Measurements from ENCODE around the gene EDC4. TPM values are rescaled to one million over a fixed set of nuclear protein-coding genes. Genes with fewer than 3 reads are reported as not detected.

EDC4 gene
- total RNA-seq, 1 donor from 2014 or later, result 43.8 TPM

- DNase-seq (ENCODE audit: low spot score), result no peak
- intact Hi-C loops (cut with DNase I), result loop anchor here (2.0 kb wide), 1 partner anchor 29 kb away; the partner anchor contains the start of gene THAP11
Measured at GRCh38 chr16:67872131-67872630, 671 bp upstream of the EDC4 start.

DNA sequence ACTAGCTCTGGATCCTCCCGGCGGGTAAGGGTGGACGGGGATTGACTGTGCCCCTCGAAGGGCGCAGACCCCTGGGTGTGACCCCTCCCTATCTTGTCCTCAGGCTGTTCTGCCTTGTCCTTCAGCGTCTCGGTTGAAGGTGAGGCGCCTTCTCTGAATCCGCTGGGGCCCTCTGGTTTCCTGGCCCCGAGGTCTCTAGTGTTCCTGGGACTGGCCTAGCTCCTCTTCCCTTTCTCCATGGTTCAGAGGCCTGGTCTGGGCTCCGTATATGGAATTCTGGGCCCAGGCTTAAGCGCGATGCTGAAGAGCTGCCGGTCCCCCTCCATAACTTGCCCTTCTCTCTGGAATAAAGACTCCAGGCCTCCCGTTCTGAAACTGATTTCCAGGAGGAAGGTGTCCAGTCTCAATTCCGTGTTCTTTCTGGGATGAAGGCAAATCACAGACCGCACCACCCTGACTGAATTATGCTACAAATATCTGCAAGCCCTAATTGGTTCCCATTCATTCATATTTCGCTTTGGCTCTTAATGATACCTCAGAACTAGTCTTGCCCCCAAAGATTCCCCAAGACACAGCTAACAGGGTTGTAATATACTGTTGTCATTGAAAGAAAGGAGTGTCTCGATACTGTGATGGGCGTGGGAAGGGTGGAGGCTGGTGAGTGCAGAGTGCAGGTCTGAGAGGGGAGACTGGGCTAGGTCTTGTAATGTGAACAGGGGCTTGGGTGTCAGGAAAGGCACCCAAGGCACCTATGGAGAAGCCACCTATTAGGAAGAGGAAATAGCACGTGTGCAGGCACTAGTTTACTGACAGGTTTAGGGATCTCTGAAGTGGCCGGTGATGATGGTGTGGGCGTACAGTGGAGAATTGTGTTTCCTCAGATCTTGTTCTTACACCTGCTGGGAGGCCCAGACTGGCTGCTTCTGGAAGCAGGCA is 851 bp downstream of the EDC4 start:
- intact Hi-C loops (cut with DNase I), result loop anchor here (2.0 kb wide), 1 partner anchor 31 kb away; the partner anchor contains the start of gene THAP11
- DNase-seq (ENCODE audit: low spot score), result no peak

DNA sequence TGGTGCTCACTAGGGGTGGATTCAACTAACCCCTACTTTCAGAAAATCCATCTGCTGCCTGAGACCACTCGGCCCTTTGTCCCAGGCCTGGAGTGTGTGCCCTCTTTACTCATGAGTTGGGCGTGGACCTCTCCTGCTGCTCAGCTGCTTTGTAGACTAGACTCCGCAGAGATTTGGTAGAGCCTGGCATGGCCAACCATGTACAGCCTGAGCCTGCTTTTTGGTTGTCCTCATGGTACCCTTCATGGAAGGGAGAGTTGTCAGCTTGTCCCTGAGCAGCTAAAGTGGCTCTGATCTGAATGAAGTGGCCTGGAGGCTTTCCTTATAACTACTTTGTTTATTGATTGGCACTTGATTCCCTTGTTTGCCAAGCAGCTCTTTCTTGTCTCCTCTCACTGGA is 1.5 kb downstream of the EDC4 start:
- intact Hi-C loops (cut with DNase I), result no loop called here
- DNase-seq (ENCODE audit: low spot score), result no peak

DNA sequence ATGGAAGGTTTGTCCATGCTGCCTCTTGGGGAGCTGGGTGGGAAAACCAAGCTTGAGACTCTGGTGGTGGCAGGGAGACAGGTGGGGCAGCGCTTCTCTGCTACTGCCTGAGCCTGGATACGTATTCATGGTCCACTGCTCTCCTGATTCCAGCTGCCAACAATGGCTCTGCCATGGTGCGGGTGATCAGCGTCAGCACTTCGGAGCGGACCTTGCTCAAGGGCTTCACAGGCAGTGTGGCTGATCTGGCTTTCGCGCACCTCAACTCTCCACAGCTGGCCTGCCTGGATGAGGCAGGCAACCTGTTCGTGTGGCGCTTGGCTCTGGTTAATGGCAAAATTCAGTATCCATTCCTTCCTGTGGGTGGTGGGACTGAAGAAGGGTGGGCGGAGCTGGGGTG is 4.2 kb downstream of the EDC4 start:
- DNase-seq (ENCODE audit: low spot score), result no peak
- intact Hi-C loops (cut with DNase I), result no loop called here

DNA sequence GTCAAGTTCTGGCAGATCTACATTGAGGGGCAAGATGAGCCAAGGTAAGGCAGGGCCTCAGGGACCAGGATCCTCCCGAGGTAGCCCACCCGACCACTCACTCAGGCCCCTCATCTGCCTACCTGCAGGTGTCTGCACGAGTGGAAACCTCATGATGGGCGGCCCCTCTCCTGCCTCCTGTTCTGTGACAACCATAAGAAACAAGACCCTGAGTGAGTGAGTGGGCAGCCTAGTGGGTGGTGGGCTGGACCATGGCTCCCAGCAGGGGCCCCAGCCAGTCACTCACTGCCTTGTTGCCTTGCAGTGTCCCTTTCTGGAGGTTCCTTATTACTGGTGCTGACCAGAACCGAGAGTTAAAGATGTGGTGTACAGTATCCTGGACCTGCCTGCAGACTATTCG is 5.4 kb downstream of the EDC4 start:
- no peak for DNase-seq (ENCODE audit: low spot score)
- intact Hi-C loops (cut with DNase I), result no loop called here

- intact Hi-C loops (cut with DNase I), result no loop called here
- DNase-seq (ENCODE audit: low spot score), result no peak
Measured at GRCh38 chr16:67878846-67879245, 6.0 kb downstream of the EDC4 start.

- no peak for DNase-seq (ENCODE audit: low spot score)
- intact Hi-C loops (cut with DNase I), result no loop called here
Measured at GRCh38 chr16:67879462-67879861, 6.6 kb downstream of the EDC4 start.

DNA sequence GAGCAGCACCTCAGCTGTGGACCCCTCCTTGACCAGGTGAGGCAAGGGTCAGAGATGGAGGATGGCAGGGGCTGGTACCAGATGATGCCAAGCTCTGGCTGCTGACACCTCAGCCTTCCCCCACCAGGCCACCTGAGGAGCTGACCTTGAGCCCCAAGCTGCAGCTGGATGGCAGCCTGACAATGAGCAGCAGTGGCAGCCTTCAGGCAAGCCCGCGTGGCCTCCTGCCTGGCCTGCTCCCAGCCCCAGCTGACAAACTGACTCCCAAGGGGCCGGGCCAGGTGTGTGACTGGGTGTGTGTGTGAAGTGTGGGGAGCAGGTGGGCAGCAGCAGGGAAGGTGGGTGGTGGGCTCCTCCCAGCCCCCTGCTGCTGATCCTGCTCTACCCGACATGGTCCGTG is 7.1 kb downstream of the EDC4 start:
- intact Hi-C loops (cut with DNase I), result loop anchor here (10.0 kb wide), 1 partner anchor 355 kb away; the partner anchor contains the start of gene ESRP2
- no peak for DNase-seq (ENCODE audit: low spot score)

- DNase-seq (ENCODE audit: low spot score), result no peak
- intact Hi-C loops (cut with DNase I), result loop anchor here (10.0 kb wide), 1 partner anchor 354 kb away; the partner anchor contains the start of gene ESRP2
Measured at GRCh38 chr16:67880584-67880983, 7.7 kb downstream of the EDC4 start.

DNA sequence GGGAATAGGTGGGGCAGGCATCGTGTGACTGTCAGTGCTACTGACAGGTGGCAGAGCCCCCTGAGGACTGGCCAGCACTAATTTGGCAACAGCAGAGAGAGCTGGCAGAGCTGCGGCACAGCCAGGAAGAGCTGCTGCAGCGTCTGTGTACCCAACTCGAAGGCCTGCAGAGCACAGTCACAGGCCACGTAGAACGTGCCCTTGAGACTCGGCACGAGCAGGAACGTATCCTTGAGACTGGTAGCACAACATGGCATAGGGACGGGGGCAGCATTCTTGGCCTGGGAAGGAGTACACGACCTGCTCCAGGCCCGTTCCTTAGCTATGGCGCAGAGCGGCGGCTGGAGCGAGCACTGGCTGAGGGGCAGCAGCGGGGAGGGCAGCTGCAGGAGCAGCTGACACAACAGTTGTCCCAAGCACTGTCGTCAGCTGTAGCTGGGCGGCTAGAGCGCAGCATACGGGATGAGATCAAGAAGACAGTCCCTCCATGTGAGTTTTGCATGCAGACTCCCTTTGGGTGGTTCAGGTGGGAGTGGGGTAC is 8.8 kb downstream of the EDC4 start:
- intact Hi-C loops (cut with DNase I), result loop anchor here (2.0 to 10.0 kb wide), 2 partner anchors 47 to 353 kb away; partner anchors contain the start of gene ESRP2
- peak; percentile 79 for DNase-seq (ENCODE audit: low spot score)

- DNase-seq (ENCODE audit: low spot score), result peak; percentile 86
- intact Hi-C loops (cut with DNase I), result loop anchor here (2.0 to 10.0 kb wide), 2 partner anchors 46 to 352 kb away; partner anchors contain the start of gene ESRP2
Measured at GRCh38 chr16:67882374-67883145, 9.7 kb downstream of the EDC4 start.

DNA sequence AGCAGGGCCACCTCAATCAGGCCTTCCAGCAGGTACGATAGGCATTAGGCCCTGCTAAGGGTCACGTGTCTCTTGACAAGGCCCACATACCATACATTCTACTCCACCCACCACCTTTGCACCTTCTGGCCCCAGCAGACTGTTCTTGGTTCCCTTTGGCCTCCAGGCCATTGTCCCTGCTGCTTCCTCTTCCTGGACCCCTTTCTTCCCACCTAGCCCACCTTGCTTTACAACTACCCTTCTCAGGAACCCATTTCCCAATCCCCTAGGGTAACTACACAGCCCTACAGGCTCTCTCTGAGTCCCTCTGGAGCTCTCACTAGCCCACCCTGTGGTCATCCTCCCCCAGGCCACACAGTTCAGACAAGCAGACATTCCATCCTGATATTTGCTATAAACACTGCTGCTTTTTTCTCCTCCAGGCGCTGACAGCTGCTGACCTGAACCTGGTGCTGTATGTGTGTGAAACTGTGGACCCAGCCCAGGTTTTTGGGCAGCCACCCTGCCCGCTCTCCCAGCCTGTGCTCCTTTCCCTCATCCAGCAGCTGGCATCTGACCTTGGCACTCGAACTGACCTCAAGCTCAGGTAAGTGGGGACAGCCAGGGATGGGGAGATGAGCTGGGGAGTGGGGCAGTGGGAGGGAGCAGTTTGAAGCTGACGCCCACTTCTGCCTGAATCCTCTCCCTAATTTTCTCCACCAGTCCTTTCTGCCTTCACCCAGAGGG is 10.5 kb downstream of the EDC4 start:
- intact Hi-C loops (cut with DNase I), result loop anchor here (2.0 to 10.0 kb wide), 2 partner anchors 45 to 351 kb away; partner anchors contain the start of gene ESRP2
- peak; percentile 80 for DNase-seq (ENCODE audit: low spot score)

GRCh38 chr16:67883872-67884261 is 11.0 kb downstream of the EDC4 start:
- intact Hi-C loops (cut with DNase I), result loop anchor here (2.0 to 10.0 kb wide), 2 partner anchors 45 to 351 kb away; partner anchors contain the start of gene ESRP2
- DNase-seq (ENCODE audit: low spot score), result no peak

- intact Hi-C loops (cut with DNase I), result loop anchor here (10.0 kb wide), 1 partner anchor 350 kb away; the partner anchor contains the start of gene ESRP2
- DNase-seq (ENCODE audit: low spot score), result peak; percentile 94
Measured at GRCh38 chr16:67884684-67885083, 11.8 kb downstream of the EDC4 start, which contains the start of gene NRN1L. NRN1L (plus strand) TSS chr16:67884885; CDS start chr16:67884904, 19 bp downstream.

DNA sequence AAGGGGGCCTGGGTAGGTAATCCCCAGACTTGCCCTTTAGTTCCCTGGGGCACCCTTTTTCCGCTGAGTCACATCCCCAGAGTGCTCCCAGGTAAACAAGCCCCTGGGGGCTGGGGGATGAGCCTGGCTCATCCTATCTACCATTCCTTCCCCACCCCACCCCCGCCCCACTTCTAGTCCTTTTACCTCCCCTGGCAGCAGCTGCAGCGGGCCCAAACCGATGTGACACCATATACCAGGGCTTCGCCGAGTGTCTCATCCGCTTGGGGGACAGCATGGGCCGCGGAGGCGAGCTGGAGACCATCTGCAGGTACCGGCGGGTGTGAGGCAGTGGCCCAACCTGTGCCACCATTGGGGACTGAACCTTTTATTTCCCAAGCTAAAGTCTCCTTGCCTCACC is 12.7 kb downstream of the EDC4 start:
- intact Hi-C loops (cut with DNase I), result loop anchor here (10.0 kb wide), 1 partner anchor 349 kb away; the partner anchor contains the start of gene ESRP2
- DNase-seq (ENCODE audit: low spot score), result no peak

DNA sequence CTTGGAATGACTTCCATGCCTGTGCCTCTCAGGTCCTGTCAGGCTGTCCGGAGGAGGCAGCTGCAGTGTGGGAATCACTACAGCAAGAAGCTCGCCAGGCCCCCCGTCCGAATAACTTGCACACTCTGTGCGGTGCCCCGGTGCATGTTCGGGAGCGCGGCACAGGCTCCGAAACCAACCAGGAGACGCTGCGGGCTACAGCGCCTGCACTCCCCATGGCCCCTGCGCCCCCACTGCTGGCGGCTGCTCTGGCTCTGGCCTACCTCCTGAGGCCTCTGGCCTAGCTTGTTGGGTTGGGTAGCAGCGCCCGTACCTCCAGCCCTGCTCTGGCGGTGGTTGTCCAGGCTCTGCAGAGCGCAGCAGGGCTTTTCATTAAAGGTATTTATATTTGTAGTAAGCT is 13.1 kb downstream of the EDC4 start:
- DNase-seq (ENCODE audit: low spot score), result no peak
- intact Hi-C loops (cut with DNase I), result loop anchor here (10.0 kb wide), 1 partner anchor 349 kb away; the partner anchor contains the start of gene ESRP2

GRCh38 chr16:67886387-67886786 is 13.5 kb downstream of the EDC4 start:
- no peak for DNase-seq (ENCODE audit: low spot score)
- intact Hi-C loops (cut with DNase I), result loop anchor here (10.0 kb wide), 1 partner anchor 348 kb away; the partner anchor contains the start of gene ESRP2

- no peak for DNase-seq (ENCODE audit: low spot score)
- intact Hi-C loops (cut with DNase I), result loop anchor here (10.0 kb wide), 1 partner anchor 346 kb away; the partner anchor contains the start of gene ESRP2
Measured at GRCh38 chr16:67888331-67888730, 15.5 kb downstream of the EDC4 start.
